Measurements from ENCODE around the gene IGDCC3.

IGDCC3 gene

GRCh38 chr15:65377976-65378366, at the start of gene IGDCC3:
TSS of gene IGDCC3 (minus strand) at chr15:65378002. CDS start at chr15:65377788, 214 bp downstream.
- peak in 7 of 10 donors; percentile 31 to 85 (median 45) for DNase-seq
- intact Hi-C loops (cut with DNase I), result loop anchor here (1.0 kb wide), 1 partner anchor 23 kb away; no protein-coding TSS in a partner anchor

- DNase-seq, result peak in 2 of 10 donors; percentile 17 to 57
Measured at GRCh38 chr15:65426216-65426853, 48.5 kb upstream of the IGDCC3 start.

GRCh38 chr15:65424683-65425082, 46.9 kb upstream of the IGDCC3 start:
- DNase-seq, result peak in 2 of 10 donors; percentile 35 to 53

More at GRCh38 chr15:65426216-65426853, 48.5 kb upstream of the IGDCC3 start:
- intact Hi-C loops (cut with DNase I), result no loop called here

GRCh38 chr15:65423976-65424679, 46.3 kb upstream of the IGDCC3 start:
- DNase-seq, result peak in 1 of 10 donors; percentile 4

More at GRCh38 chr15:65424683-65425082, 46.9 kb upstream of the IGDCC3 start:
- intact Hi-C loops (cut with DNase I), result no loop called here

GRCh38 chr15:65423150-65423975, 45.6 kb upstream of the IGDCC3 start:
- DNase-seq, result peak in 2 of 10 donors; percentile 60 to 73
- intact Hi-C loops (cut with DNase I), result no loop called here

More at GRCh38 chr15:65423976-65424679, 46.3 kb upstream of the IGDCC3 start:
- intact Hi-C loops (cut with DNase I), result no loop called here

GRCh38 chr15:65421360-65422215, 43.8 kb upstream of the IGDCC3 start:
- DNase-seq, result peak in 6 of 10 donors; percentile 12 to 88 (median 26)
- intact Hi-C loops (cut with DNase I), result no loop called here

GRCh38 chr15:65420975-65421359, 43.2 kb upstream of the IGDCC3 start:
- peak in 1 of 10 donors; percentile 75 for DNase-seq

GRCh38 chr15:65418596-65418995, 40.8 kb upstream of the IGDCC3 start:
- peak in 2 of 10 donors; percentile 1 to 46 for DNase-seq
- intact Hi-C loops (cut with DNase I), result no loop called here

More at GRCh38 chr15:65420975-65421359, 43.2 kb upstream of the IGDCC3 start:
- intact Hi-C loops (cut with DNase I), result no loop called here

- DNase-seq, result peak in 3 of 10 donors; percentile 33 to 42 (median 34)
- intact Hi-C loops (cut with DNase I), result no loop called here
Measured at GRCh38 chr15:65416845-65417416, 39.1 kb upstream of the IGDCC3 start.

- peak in 8 of 10 donors; percentile 12 to 88 (median 38) for DNase-seq
- intact Hi-C loops (cut with DNase I), result no loop called here
Measured at GRCh38 chr15:65414841-65415621, 37.2 kb upstream of the IGDCC3 start.

GRCh38 chr15:65413760-65414144, 36.0 kb upstream of the IGDCC3 start:
- peak in 3 of 10 donors; percentile 13 to 29 (median 26) for DNase-seq
- intact Hi-C loops (cut with DNase I), result no loop called here

GRCh38 chr15:65413051-65413759, 35.4 kb upstream of the IGDCC3 start:
- intact Hi-C loops (cut with DNase I), result no loop called here
- peak in 2 of 10 donors; percentile 13 to 38 for DNase-seq

- peak in 2 of 10 donors; percentile 9 to 14 for DNase-seq
- intact Hi-C loops (cut with DNase I), result no loop called here
Measured at GRCh38 chr15:65412556-65412955, 34.8 kb upstream of the IGDCC3 start.

GRCh38 chr15:65411465-65412071, 33.8 kb upstream of the IGDCC3 start:
- intact Hi-C loops (cut with DNase I), result no loop called here
- no peak for DNase-seq

GRCh38 chr15:65410972-65411371, 33.2 kb upstream of the IGDCC3 start:
- intact Hi-C loops (cut with DNase I), result no loop called here
- peak in 3 of 10 donors; percentile 38 to 69 (median 62) for DNase-seq

GRCh38 chr15:65410036-65410435, 32.2 kb upstream of the IGDCC3 start:
- intact Hi-C loops (cut with DNase I), result no loop called here
- peak in 2 of 10 donors; percentile 5 to 43 for DNase-seq

- intact Hi-C loops (cut with DNase I), result no loop called here
- DNase-seq, result peak in 2 of 10 donors; percentile 23 to 31
Measured at GRCh38 chr15:65409036-65409631, 31.3 kb upstream of the IGDCC3 start.

Data from posterior cingulate gyrus (tissue), 11 donors.